GM21528 (cell line): ENCODE data around the gene TREM1.

Experiments
- ATAC-seq: cut with Tn5 transposase; IDR thresholded peaks from one replicate; pipeline ENCODE4 v1.9.1; 2021; ENCODE audit warnings: mild to moderate bottlenecking, moderate library complexity; ENCODE audit not compliant: unreplicated experiment, low FRiP score

Gene TREM1

GRCh38 chr6:41226752-41227151, 59.7 kb downstream of the TREM1 start:
- ATAC-seq: no peak

GRCh38 chr6:41224800-41225199, 61.7 kb downstream of the TREM1 start:
- no peak for ATAC-seq
